B cell (primary cell): ENCODE results near the gene LRRC4B.

Experiments used
- CTCF ChIP-seq: fragments of 200-600 bp; IDR thresholded peaks from one replicate; pipeline ENCODE4 v1.8.0; 2022; ENCODE audit warnings: antibody characterized with exemption, mild to moderate bottlenecking
- EZH2 ChIP-seq: IDR thresholded peaks from 2 replicates; pipeline ENCODE4 v1.6.1; 2012; ENCODE audit warnings: borderline replicate concordance, low read depth, mild to moderate bottlenecking, moderate library complexity, low read length; ENCODE audit not compliant: insufficient read depth, poor library complexity, severe bottlenecking

GRCh38 chr19:50590191-50590590, 22.0 kb upstream of the LRRC4B start:
- no peak for TF ChIP-seq CTCF
- TF ChIP-seq EZH2 = no peak
